ENCODE results near the gene SDHA.

DNA sequence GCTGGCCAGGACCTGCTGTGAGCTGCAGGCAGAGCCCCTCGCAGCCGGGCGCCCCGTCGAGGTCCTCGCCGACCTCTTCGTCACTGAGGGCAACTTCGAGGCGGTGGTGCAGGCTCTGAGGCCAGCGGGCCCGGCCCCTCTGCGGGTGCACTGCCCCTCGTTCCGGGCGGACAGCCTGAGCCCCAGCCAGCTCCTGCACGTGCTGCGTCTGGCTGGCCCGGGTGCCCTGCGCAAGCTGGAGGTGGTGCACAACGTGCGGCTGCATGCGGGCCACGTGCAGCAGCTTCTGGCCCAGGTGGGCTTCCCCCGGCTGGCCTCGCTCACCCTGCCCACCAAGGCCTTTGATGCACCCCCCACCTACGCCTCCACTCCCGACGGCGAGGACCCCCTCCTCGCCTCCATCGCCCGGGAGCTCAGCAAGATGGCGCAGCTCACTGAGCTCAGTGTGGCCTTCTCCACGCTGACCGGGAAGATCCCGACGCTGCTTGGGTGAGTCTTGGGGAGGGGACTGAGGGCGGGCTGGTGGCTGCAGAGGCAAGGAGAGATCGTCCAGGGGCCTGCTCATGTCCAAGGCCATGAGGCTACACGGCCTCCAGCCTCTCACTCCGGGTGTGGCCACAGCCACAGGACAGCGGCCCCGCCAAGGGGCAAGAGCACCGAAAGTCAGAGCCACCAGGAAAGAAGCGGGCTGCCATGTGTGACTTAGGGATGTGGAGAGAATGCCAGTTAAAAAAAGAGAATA, 26.0 kb upstream of the SDHA start:
- TF ChIP-seq, protein P1, sequence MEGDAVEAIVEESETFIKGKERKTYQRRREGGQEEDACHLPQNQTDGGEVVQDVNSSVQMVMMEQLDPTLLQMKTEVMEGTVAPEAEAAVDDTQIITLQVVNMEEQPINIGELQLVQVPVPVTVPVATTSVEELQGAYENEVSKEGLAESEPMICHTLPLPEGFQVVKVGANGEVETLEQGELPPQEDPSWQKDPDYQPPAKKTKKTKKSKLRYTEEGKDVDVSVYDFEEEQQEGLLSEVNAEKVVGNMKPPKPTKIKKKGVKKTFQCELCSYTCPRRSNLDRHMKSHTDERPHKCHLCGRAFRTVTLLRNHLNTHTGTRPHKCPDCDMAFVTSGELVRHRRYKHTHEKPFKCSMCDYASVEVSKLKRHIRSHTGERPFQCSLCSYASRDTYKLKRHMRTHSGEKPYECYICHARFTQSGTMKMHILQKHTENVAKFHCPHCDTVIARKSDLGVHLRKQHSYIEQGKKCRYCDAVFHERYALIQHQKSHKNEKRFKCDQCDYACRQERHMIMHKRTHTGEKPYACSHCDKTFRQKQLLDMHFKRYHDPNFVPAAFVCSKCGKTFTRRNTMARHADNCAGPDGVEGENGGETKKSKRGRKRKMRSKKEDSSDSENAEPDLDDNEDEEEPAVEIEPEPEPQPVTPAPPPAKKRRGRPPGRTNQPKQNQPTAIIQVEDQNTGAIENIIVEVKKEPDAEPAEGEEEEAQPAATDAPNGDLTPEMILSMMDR (IDR thresholded peaks at IDR 0.05; ENCODE audit: low read depth, low read length): no peak
- TF ChIP-seq, protein P2, sequence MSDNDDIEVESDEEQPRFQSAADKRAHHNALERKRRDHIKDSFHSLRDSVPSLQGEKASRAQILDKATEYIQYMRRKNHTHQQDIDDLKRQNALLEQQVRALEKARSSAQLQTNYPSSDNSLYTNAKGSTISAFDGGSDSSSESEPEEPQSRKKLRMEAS (IDR thresholded peaks at IDR 0.05; ENCODE audit: low read depth, low read length): no peak
- TF ChIP-seq POLR2A (IDR thresholded peaks at IDR 0.05; ENCODE audit: extremely low read depth, insufficient read length) (no peak), MYC (IDR thresholded peaks at IDR 0.05; ENCODE audit: low read depth, low read length) (no peak)

Measured in NB4 (cell line).